ENCODE results near the gene OR4F17. TPM values are rescaled to one million over a fixed set of nuclear protein-coding genes. Genes with fewer than 3 reads are reported as not detected.
"Not testable (repeated sequence)": the region's sequence is repeated elsewhere in the genome, so short reads cannot be mapped to it uniquely, and the experiment has no call there.

Gene OR4F17, protein sequence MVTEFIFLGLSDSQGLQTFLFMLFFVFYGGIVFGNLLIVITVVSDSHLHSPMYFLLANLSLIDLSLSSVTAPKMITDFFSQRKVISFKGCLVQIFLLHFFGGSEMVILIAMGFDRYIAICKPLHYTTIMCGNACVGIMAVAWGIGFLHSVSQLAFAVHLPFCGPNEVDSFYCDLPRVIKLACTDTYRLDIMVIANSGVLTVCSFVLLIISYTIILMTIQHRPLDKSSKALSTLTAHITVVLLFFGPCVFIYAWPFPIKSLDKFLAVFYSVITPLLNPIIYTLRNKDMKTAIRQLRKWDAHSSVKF
- not detected in 2 replicates for total RNA-seq

DNA sequence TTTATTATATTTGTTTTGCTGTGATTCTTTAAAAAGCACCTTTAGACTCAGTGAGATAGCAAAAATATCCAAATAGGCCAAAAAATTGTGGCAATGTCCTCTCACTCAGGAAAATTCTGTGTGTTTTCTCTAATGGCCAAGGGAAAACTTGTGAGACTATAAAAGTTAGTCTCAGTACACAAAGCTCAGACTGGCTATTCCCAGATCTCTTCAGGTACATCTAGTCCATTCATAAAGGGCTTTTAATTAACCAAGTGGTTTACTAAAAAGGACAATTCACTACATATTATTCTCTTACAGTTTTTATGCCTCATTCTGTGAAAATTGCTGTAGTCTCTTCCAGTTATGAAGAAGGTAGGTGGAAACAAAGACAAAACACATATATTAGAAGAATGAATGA, at the start of gene OR4F17:
Gene OR4F17, plus strand, starts transcription at position 301 of the 400 bp plus-strand sequence. CDS start 3,575 bp downstream, outside the sequence.
- H3K9me3 Mint-ChIP-seq; DNase-seq; H3K27ac Mint-ChIP-seq; H3K4me3 Mint-ChIP-seq; H3K4me1 Mint-ChIP-seq; H3K36me3 Mint-ChIP-seq (ENCODE audit: low read depth); H3K27me3 Mint-ChIP-seq; intact Hi-C loops (cut with micrococcal nuclease): not testable (repeated sequence)

DNA sequence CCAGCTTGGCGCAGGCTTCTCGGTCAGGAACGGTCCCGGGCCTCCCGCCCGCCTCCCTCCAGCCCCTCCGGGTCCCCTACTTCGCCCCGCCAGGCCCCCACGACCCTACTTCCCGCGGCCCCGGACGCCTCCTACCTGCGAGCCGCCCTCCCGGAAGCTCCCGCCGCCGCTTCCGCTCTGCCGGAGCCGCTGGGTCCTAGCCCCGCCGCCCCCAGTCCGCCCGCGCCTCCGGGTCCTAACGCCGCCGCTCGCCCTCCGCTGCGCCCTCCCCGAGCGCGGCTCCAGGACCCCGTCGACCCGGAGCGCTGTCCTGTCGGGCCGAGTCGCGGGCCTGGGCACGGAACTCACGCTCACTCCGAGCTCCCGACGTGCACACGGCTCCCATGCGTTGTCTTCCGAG, 36.1 kb upstream of the OR4F17 start:
- H3K9me3 Mint-ChIP-seq; H3K36me3 Mint-ChIP-seq (ENCODE audit: low read depth); H3K27me3 Mint-ChIP-seq; H3K4me1 Mint-ChIP-seq; H3K4me3 Mint-ChIP-seq; H3K27ac Mint-ChIP-seq; intact Hi-C loops (cut with micrococcal nuclease): not testable (repeated sequence)
- DNase-seq: peak; percentile 87

DNA sequence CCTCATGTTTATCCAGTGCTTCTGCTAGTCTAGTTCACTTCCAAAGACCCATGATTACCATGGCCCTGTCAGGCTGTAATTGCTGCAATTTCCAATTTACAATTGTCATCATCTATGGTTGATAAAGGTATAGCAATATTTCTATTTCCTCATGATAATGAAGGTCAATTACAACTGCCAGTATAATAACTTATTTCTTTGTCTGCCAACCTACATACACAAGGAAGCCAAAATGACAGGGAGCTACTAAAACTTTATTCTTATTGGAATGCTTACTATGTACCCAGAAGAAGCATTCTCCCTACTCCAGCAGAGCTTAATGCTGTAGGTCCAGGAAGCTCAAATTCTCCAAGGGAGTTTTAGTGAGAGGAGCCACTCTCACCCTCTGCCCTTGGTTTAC, 24.0 kb upstream of the OR4F17 start:
- intact Hi-C loops (cut with micrococcal nuclease); H3K4me1 Mint-ChIP-seq; H3K9me3 Mint-ChIP-seq; H3K4me3 Mint-ChIP-seq; H3K27me3 Mint-ChIP-seq; H3K36me3 Mint-ChIP-seq (ENCODE audit: low read depth); H3K27ac Mint-ChIP-seq; DNase-seq: not testable (repeated sequence)

DNA sequence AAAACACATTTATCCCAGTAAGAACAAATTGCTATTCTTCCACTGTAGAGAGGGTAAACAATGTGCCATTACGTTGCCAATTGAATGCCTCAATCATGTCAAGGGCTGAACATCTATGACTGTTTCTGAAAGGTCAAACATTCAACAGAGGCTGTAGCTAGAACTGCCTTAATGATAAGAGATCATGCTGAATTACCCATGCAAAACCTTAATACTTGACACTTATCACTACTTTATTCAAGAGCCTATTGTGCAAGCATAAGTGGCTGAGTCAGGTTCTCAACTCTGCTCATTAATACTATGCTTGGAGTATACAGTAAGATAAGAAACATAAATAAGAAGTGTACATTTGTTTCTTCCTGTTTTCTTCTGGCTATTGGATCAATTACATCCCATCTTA, 23.3 kb upstream of the OR4F17 start:
- H3K27me3 Mint-ChIP-seq; H3K4me1 Mint-ChIP-seq; H3K36me3 Mint-ChIP-seq (ENCODE audit: low read depth); H3K4me3 Mint-ChIP-seq; DNase-seq; H3K27ac Mint-ChIP-seq; intact Hi-C loops (cut with micrococcal nuclease); H3K9me3 Mint-ChIP-seq: not testable (repeated sequence)

DNA sequence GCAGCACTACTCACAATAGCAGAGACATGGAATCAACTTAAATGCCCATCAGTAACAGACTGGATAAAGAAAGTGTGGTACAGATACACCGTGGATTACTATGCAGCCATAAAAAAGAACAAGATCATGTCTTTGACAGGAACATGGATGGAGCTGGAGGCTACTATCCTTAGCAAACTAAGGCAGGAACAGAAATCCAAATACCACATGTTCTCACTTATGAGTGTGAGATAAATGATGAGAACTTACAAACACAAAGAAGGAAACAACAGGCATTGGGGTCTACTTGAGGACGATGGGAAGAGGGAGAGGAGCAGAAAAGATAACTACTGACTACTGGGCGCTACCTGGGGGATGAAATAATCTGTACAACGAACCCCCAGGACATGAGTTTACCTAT, 16.2 kb upstream of the OR4F17 start:
- H3K9me3 Mint-ChIP-seq; H3K27ac Mint-ChIP-seq; intact Hi-C loops (cut with micrococcal nuclease); H3K4me3 Mint-ChIP-seq; H3K27me3 Mint-ChIP-seq; H3K36me3 Mint-ChIP-seq (ENCODE audit: low read depth); H3K4me1 Mint-ChIP-seq: not testable (repeated sequence)
- DNase-seq: peak; percentile 50

DNA sequence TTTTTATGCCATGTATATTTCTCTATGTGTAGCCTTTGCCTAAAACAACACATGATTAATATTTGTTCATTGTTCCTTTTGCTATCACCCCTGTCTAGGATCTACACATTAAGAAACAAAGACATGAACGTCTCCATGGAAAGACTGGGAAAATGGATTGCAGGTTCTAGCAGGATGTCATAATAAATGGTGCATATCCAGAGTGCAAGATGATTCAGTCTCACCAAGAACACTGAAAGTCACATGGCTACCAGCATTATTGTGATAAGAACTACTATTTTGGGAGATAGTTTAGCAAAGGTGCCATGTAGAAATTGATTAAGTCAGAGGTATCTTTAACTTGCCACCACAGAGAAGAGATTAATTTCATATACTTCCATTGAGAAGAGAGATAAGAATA, 12.1 kb upstream of the OR4F17 start:
- H3K9me3 Mint-ChIP-seq; DNase-seq; H3K4me3 Mint-ChIP-seq; intact Hi-C loops (cut with micrococcal nuclease); H3K4me1 Mint-ChIP-seq; H3K36me3 Mint-ChIP-seq (ENCODE audit: low read depth); H3K27me3 Mint-ChIP-seq; H3K27ac Mint-ChIP-seq: not testable (repeated sequence)

DNA sequence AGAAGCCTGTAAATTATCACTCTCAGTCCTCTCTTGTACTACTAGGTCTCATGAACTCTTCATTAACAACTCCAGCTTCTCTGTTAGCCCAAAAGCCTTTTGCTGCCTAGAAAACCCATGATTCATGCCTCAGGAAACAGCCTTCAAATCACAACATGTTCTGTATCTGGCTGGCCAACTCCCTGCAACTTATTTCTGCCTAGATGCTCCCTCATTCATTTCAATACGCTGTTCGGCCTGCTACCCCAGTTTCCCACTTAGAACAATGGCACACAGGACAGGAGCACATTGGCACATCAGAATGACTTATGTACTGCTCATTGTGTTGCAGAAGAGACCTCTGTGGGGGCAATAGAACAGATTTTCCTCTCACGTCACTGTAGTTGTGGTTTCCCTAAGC, 9.3 kb upstream of the OR4F17 start:
- DNase-seq; H3K27ac Mint-ChIP-seq; H3K36me3 Mint-ChIP-seq (ENCODE audit: low read depth); H3K4me3 Mint-ChIP-seq; H3K4me1 Mint-ChIP-seq; H3K9me3 Mint-ChIP-seq; H3K27me3 Mint-ChIP-seq; intact Hi-C loops (cut with micrococcal nuclease): not testable (repeated sequence)

DNA sequence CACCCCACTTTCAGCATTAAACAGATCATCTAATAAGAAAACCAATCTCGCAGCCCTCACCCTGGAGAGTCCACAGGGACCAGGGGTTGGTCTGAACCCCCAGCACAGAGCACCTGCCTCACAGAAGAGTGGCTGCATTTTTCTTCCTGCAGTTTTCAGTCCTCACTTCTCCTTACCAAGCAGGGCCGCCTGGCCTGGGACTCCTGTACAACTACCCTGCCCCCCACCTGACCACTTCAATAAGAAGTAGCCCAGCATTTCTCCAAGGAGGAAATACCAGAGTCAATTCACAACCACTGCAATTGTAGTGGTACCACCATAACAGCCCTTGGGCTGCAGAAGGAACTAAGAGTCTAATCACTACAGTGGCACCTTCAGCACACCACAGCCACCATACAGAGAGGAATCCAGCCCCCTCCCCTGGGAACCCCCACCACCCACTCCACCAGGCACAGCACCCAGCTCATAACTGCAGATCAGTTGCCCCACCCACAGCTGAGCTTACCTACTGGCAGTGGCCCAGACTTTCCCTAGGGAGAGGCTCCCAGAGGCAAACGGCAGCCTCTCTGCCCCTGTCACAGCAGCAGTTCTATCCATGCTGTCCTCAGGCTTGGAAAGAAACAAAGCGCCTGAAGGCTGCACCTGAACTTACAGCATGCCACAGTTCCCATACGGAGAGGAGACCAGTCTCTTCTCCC, 13.7 kb downstream of the OR4F17 start:
- H3K4me3 Mint-ChIP-seq; intact Hi-C loops (cut with micrococcal nuclease); H3K27me3 Mint-ChIP-seq; H3K36me3 Mint-ChIP-seq (ENCODE audit: low read depth); H3K4me1 Mint-ChIP-seq; H3K9me3 Mint-ChIP-seq; H3K27ac Mint-ChIP-seq: not testable (repeated sequence)
- DNase-seq: peak; percentile 29

Other genes with a start within 250 kb of the OR4F17 start
- gene PLPP2, start 184.3 kb downstream of the OR4F17 start, total RNA-seq: 0.07 and 0.24 TPM in 2 replicates
- 27.6 and 32.0 TPM in 2 replicates for gene MIER2, start 237.7 kb downstream of the OR4F17 start, total RNA-seq